A549 (cell line): Measurements from ENCODE around the gene B3GNT2. TPM values are rescaled to one million over a fixed set of nuclear protein-coding genes. Genes with fewer than 3 reads are reported as not detected.

Source experiments
- ATAC-seq, 2 experiments: fragments of 200-7000 bp in 1 of 2; fragments of >200 bp in 1 of 2; cut with Nextera tagmentation in 1 of 2; cut with Tn5 transposase in 1 of 2; 3 replicates each; pipeline versions ENCODE4 v1.8.0 to v1.9.1; 2018 to 2020; ENCODE audit warnings: mild to moderate bottlenecking in 1 of 2, moderate library complexity in 1 of 2
- CTCF ChIA-PET: fragments of 300-600 bp; sonication (Branson Sonifier 250); formaldehyde crosslinking; extraction: SDS; loops from one replicate; lab custom pipeline; 2021; ENCODE audit warnings: antibody characterized with exemption, inconsistent platforms; lab: Yijun Ruan, JAX
- POLR2A ChIA-PET: fragments of 350-600 bp; formaldehyde crosslinking; extraction: SDS; loops from one replicate; lab custom pipeline; 2021; ENCODE audit warnings: antibody characterized with exemption, inconsistent platforms; lab: Yijun Ruan, JAX
- DNase-seq, 2 experiments: peaks; one replicate each; pipeline versions ENCODE4 v3.0.0 to v3.0.0-alpha.2; 2011 to 2016; ENCODE audit warnings: low read depth in 1 of 2, low spot score in 1 of 2
- FAIRE-seq: peaks from 2 replicates; lab custom pipeline; 2011; peaks lifted over from hg19 to GRCh38; lab: Jason Lieb, UNC
- H3K27ac ChIP-seq, 2 experiments: fragments of >200 bp; sonication (Bioruptor Twin); formaldehyde crosslinking; 3 replicates each; pipeline ENCODE4 v1.5.1; 2016 to 2017
- H3K4me1 ChIP-seq: fragments of >200 bp; sonication (Bioruptor Twin); formaldehyde crosslinking; 3 replicates; pipeline ENCODE4 v1.6.1; 2016
- H3K4me2 ChIP-seq: fragments of >200 bp; sonication (Bioruptor Twin); formaldehyde crosslinking; 3 replicates; pipeline ENCODE4 v1.6.1; 2016
- H3K4me3 ChIP-seq: fragments of >200 bp; sonication (Bioruptor Twin); formaldehyde crosslinking; 3 replicates; pipeline ENCODE4 v1.5.1; 2016
- H3K9me3 ChIP-seq: fragments of >200 bp; sonication (Bioruptor Twin); formaldehyde crosslinking; 3 replicates; pipeline ENCODE4 v1.6.1; 2016
- CBX8 ChIP-seq: fragments of 200-600 bp; sonication (generic); IDR thresholded peaks from 2 replicates; pipeline ENCODE4 v1.6.1; 2016
- CHD2 ChIP-seq: fragments of 150-350 bp; IDR thresholded peaks from 2 replicates; pipeline ENCODE4 v1.6.1; 2014; ENCODE audit warnings: low read length; ENCODE audit not compliant: partially characterized antibody
- E2F6 ChIP-seq: IDR thresholded peaks from 2 replicates; pipeline ENCODE4 v1.6.1; 2012; ENCODE audit warnings: low read depth, borderline replicate concordance
- EHF ChIP-seq: fragments of 250-450 bp; sonication (Bioruptor Pico); IDR thresholded peaks from 2 replicates; pipeline ENCODE4 v1.5.0; 2020; ENCODE audit warnings: mild to moderate bottlenecking
- ELK1 ChIP-seq: fragments of 150-350 bp; IDR thresholded peaks from 2 replicates; pipeline ENCODE4 v1.6.1; 2014; ENCODE audit warnings: low read depth, mild to moderate bottlenecking, low read length
- EP300 ChIP-seq, 2 experiments: fragments of >200 bp; sonication (Bioruptor Twin); formaldehyde crosslinking; IDR thresholded peaks; 2 replicates in 1 of 2; 3 replicates in 1 of 2; pipeline ENCODE4 v1.6.1; 2016 to 2017
- ESRRA ChIP-seq: fragments of 150-350 bp; IDR thresholded peaks from 2 replicates; pipeline ENCODE4 v1.6.1; 2014; ENCODE audit warnings: mild to moderate bottlenecking, low read length, borderline replicate concordance
- FOSL2 ChIP-seq, 2 experiments: fragments of 450-650 bp in 1 of 2; fragments of >200 bp in 1 of 2; sonication (Bioruptor Twin) in 1 of 2; formaldehyde crosslinking; IDR thresholded peaks; 2 replicates each; pipeline versions ENCODE4 v1.5.0 to v1.6.1; 2016 to 2020; ENCODE audit warnings: mild to moderate bottlenecking in 1 of 2, moderate library complexity in 1 of 2
- FOXS1 ChIP-seq: fragments of 250-450 bp; sonication (Bioruptor Pico); IDR thresholded peaks from 2 replicates; pipeline ENCODE4 v1.5.0; 2020; ENCODE audit warnings: mild to moderate bottlenecking, moderate library complexity
- GATA3 ChIP-seq: IDR thresholded peaks from 2 replicates; pipeline ENCODE4 v1.6.1; 2012; ENCODE audit warnings: borderline replicate concordance
- HDAC2 ChIP-seq: fragments of 200-600 bp; sonication (generic); IDR thresholded peaks from 2 replicates; pipeline ENCODE4 v1.6.1; 2016
- HEYL ChIP-seq: fragments of 250-450 bp; sonication (Bioruptor Pico); IDR thresholded peaks from 2 replicates; pipeline ENCODE4 v1.8.0; 2021; ENCODE audit warnings: mild to moderate bottlenecking, moderate library complexity
- HMGXB4 ChIP-seq: fragments of 250-450 bp; sonication (Bioruptor Pico); IDR thresholded peaks from 2 replicates; pipeline ENCODE4 v1.5.0; 2021; ENCODE audit warnings: mild to moderate bottlenecking, moderate library complexity, borderline replicate concordance
- JUN ChIP-seq, 2 experiments: fragments of >200 bp; sonication (Bioruptor Twin); formaldehyde crosslinking; IDR thresholded peaks; 2 replicates in 1 of 2; 3 replicates in 1 of 2; pipeline ENCODE4 v1.6.1; 2016 to 2017
- JUNB ChIP-seq: fragments of >200 bp; sonication (Bioruptor Twin); formaldehyde crosslinking; IDR thresholded peaks from 2 replicates; pipeline ENCODE4 v1.6.1; 2016
- MYC ChIP-seq: IDR thresholded peaks from 2 replicates; pipeline ENCODE4 v1.6.1; 2012; ENCODE audit warnings: mild to moderate bottlenecking, inconsistent platforms, low read length, improper control_type of control experiment, borderline replicate concordance
- POLR2A ChIP-seq: IDR thresholded peaks from 2 replicates; pipeline ENCODE4 v1.6.1; 2012; ENCODE audit warnings: mild to moderate bottlenecking, low read length
- POLR2AphosphoS2 ChIP-seq: conservative IDR thresholded peaks from 2 replicates; pipeline ENCODE4 v1.6.1; 2012; ENCODE audit warnings: low read length, improper control_type of control experiment, inconsistent platforms
- RAD21 ChIP-seq, 2 experiments: fragments of >200 bp in 1 of 2; sonication (Bioruptor Twin) in 1 of 2; formaldehyde crosslinking in 1 of 2; IDR thresholded peaks in 1 of 2; conservative IDR thresholded peaks in 1 of 2; 2 replicates in 1 of 2; 3 replicates in 1 of 2; pipeline ENCODE4 v1.6.1; 2012 to 2018; ENCODE audit warnings: inconsistent platforms in 1 of 2
- SMC3 ChIP-seq: fragments of >200 bp; sonication (Bioruptor Twin); formaldehyde crosslinking; IDR thresholded peaks from 3 replicates; pipeline ENCODE4 v1.6.1; 2018; ENCODE audit warnings: inconsistent platforms
- SREBF2 ChIP-seq: fragments of 450-650 bp; IDR thresholded peaks from 2 replicates; pipeline ENCODE4 v1.6.1; 2014; ENCODE audit warnings: mild to moderate bottlenecking, moderate library complexity
- TFCP2L1 ChIP-seq: fragments of 250-450 bp; sonication (Bioruptor Pico); IDR thresholded peaks from 2 replicates; pipeline ENCODE4 v1.5.0; 2021; ENCODE audit warnings: mild to moderate bottlenecking
- ZC3H11A ChIP-seq: fragments of 450-650 bp; IDR thresholded peaks from 2 replicates; pipeline ENCODE4 v1.6.1; 2014; ENCODE audit warnings: antibody characterized with exemption, mild to moderate bottlenecking
- ZFP36 ChIP-seq: fragments of 450-650 bp; IDR thresholded peaks from 2 replicates; pipeline ENCODE4 v1.6.1; 2014; ENCODE audit warnings: borderline replicate concordance; ENCODE audit not compliant: partially characterized antibody
- ZSCAN20 ChIP-seq: fragments of 250-450 bp; sonication (Bioruptor Pico); IDR thresholded peaks from 2 replicates; pipeline ENCODE4 v1.8.0; 2022; ENCODE audit warnings: mild to moderate bottlenecking, moderate library complexity
- WGBS: methylation state at CpG from one replicate; pipeline ENCODE4 v1.1.6; 2017; ENCODE audit errors: missing lambda C conversion rate; 5-methylcytosine and 5-hydroxymethylcytosine counted together
- polyA plus RNA-seq, 4 experiments: library from polyadenylated mRNA; depleted of rRNA in 3 of 4; stranded (reverse); fragments of >200 nt; fragmentation: RNase III in 1 of 4; extraction: RNeasy Plus Mini Kit Qiagen cat#74134 plus additional on column Dnase treatment in 1 of 4; gene quantifications; 2 replicates in 3 of 4; 3 replicates in 1 of 4; pipeline ENCODE4 v1.2.3, GENCODE V29; 2011 to 2017

B3GNT2 gene
- polyA plus RNA-seq, 2 of the 4 experiments (the other 2 are of a cell fraction) = 21.3 to 29.4 TPM

GRCh38 chr2:62149708-62150107 is 46.2 kb upstream of the B3GNT2 start:
- ATAC-seq = peak; percentile 89 to 92

GRCh38 chr2:62150597-62151305 is 45.2 kb upstream of the B3GNT2 start:
- TF ChIP-seq ZSCAN20 (CRISPR knock-in tag) = no peak
- no peak for TF ChIP-seq SMC3
- no peak for TF ChIP-seq ZC3H11A
- no peak for TF ChIP-seq FOSL2 (IDR thresholded peaks at IDR 0.05)
- TF ChIP-seq FOSL2 (CRISPR knock-in tag; IDR thresholded peaks at IDR 0.05) = no peak
- no peak for TF ChIP-seq MYC
- TF ChIP-seq RAD21 (conservative IDR thresholded peaks at IDR 0.05 in 1 of 2, IDR thresholded peaks at IDR 0.05 in 1 of 2) = no peak
- TF ChIP-seq, all 56 proteins: peak for 0
- WGBS = 88% methylated on average over 6 of the region's 6 CpGs
- Histone ChIP-seq H3K27ac (no peak overlapping the region; a peak in 1 of 6 replicates), H3K4me3 (no peak overlapping the region), H3K4me2 (no peak overlapping the region), H3K4me1 (peaks cover 27% of the 10 kb centered on the region; the same call in 2 of the 3 replicates), H3K9me3 (no peaks in the 10 kb centered on the region)
- DNase-seq (no peak), ATAC-seq (no peak), FAIRE-seq (no peak)
- ChIA-PET CTCF (no interaction called here), POLR2A (no interaction called here)

More at GRCh38 chr2:62149708-62150107, 46.2 kb upstream of the B3GNT2 start:
- Histone ChIP-seq H3K4me3 (no peak overlapping the region), H3K27ac (peak overlapping the region; percentile 13 to 44; a peak in 2 of 6 replicates), H3K4me2 (peak overlapping the region; percentile 10; the same call in 2 of the 3 replicates), H3K9me3 (no peaks in the 10 kb centered on the region), H3K4me1 (peaks cover 27% of the 10 kb centered on the region; the same call in 2 of the 3 replicates)
- POLR2A ChIA-PET = interaction anchor here (0.6 kb wide), 1 partner anchor 248 kb away, joined by 5 read pairs; no protein-coding TSS in a partner anchor
- DNase-seq = peak; percentile 6 to 65
- CTCF ChIA-PET = no interaction called here
- no peak for TF ChIP-seq HDAC2
- TF ChIP-seq FOXS1 = no peak
- no peak for TF ChIP-seq FOSL2 (IDR thresholded peaks at IDR 0.05)
- peak; percentile 9; the same call in 1 of the 2 replicates for TF ChIP-seq FOSL2 (CRISPR knock-in tag; IDR thresholded peaks at IDR 0.05)
- TF ChIP-seq GATA3 = peak; percentile 48; the same call in 1 of the 2 replicates
- no peak for TF ChIP-seq ZFP36
- TF ChIP-seq ELK1 = no peak
- TF ChIP-seq POLR2AphosphoS2 = no peak
- TF ChIP-seq POLR2A = no peak
- TF ChIP-seq HEYL = no peak
- no peak for TF ChIP-seq TFCP2L1 (CRISPR knock-in tag)
- no peak for TF ChIP-seq ZC3H11A
- 0 out of 2 replicates have a peak, but pooled peaks have one; percentile 24 for TF ChIP-seq JUNB
- TF ChIP-seq EHF = no peak
- TF ChIP-seq CBX8 = no peak
- no peak for FAIRE-seq

- POLR2A ChIA-PET = no interaction called here
- CTCF ChIA-PET = interaction anchor here (0.9 kb wide), 1 partner anchor 17 kb away, joined by 3 read pairs; no protein-coding TSS in a partner anchor
- TF ChIP-seq JUNB = no peak
- no peak for TF ChIP-seq SREBF2
- no peak for TF ChIP-seq JUN (IDR thresholded peaks at IDR 0.05)
- TF ChIP-seq EP300 (IDR thresholded peaks at IDR 0.05) = no peak
- no peak for TF ChIP-seq CHD2
- no peak for TF ChIP-seq HMGXB4 (CRISPR knock-in tag)
- TF ChIP-seq E2F6 = no peak
- TF ChIP-seq ESRRA = no peak
- FAIRE-seq (no peak), ATAC-seq (no peak), DNase-seq (no peak)
- WGBS = 95% methylated on average over 4 of the region's 4 CpGs
- Histone ChIP-seq H3K27ac (no peak overlapping the region), H3K4me2 (no peak overlapping the region), H3K4me3 (no peak overlapping the region), H3K9me3 (no peaks in the 10 kb centered on the region), H3K4me1 (peaks cover 27% of the 10 kb centered on the region; the same call in 2 of the 3 replicates)
These were observed 44.6 kb upstream of the B3GNT2 start for GRCh38 chr2:62151306-62151638.
